K562 (cell line): Measurements from ENCODE around the gene NF1.
A peak's percentile ranks its signal among the peaks of the same experiment; 100 is the strongest.

Experiments used
- CBX5 ChIP-seq: IDR thresholded peaks from 2 replicates; pipeline ENCODE4 v1.6.1; 2014; ENCODE audit warnings: low read depth, borderline replicate concordance
- CTCF ChIP-seq, 3 experiments: IDR thresholded peaks in 2 of 3; conservative IDR thresholded peaks in 1 of 3; 2 replicates each; pipeline ENCODE4 v1.5.1; 2011 to 2012; ENCODE audit warnings: low read length in 3 of 3, mild to moderate bottlenecking in 3 of 3, control low read depth in 2 of 3, improper control_type of control experiment in 1 of 3, inconsistent platforms in 1 of 3, low read depth in 1 of 3, mixed read lengths in 1 of 3, moderate library complexity in 1 of 3; ENCODE audit not compliant: insufficient read depth in 2 of 3
- E2F6 ChIP-seq, 2 experiments: IDR thresholded peaks; 2 replicates each; pipeline ENCODE4 v1.6.1; 2011; ENCODE audit warnings: borderline replicate concordance in 1 of 2, control low read depth in 1 of 2, low read depth in 1 of 2, low read length in 1 of 2, mild to moderate bottlenecking in 1 of 2, mixed read lengths in 1 of 2, moderate library complexity in 1 of 2; ENCODE audit not compliant: insufficient read depth in 1 of 2, insufficient read length in 1 of 2, poor library complexity in 1 of 2, severe bottlenecking in 1 of 2; ENCODE audit errors: extremely low read depth in 1 of 2
- EP400 ChIP-seq: fragments of 450-650 bp; IDR thresholded peaks from 2 replicates; pipeline ENCODE4 v1.6.1; 2017; ENCODE audit warnings: antibody characterized with exemption, mild to moderate bottlenecking, moderate library complexity
- ETV5 ChIP-seq: sonication (generic); formaldehyde crosslinking; IDR thresholded peaks from 2 replicates; pipeline ENCODE4 v1.4.0; 2020; ENCODE audit warnings: low read depth, mild to moderate bottlenecking, missing genetic modification reagents
- HOMEZ ChIP-seq: fragments of 250-450 bp; sonication (Bioruptor Pico); IDR thresholded peaks from 2 replicates; pipeline ENCODE4 v1.4.0; 2020; ENCODE audit warnings: mild to moderate bottlenecking, moderate library complexity
- IRF2 ChIP-seq: sonication (generic); formaldehyde crosslinking; IDR thresholded peaks from 2 replicates; pipeline ENCODE4 v1.8.1; 2022; ENCODE audit warnings: mild to moderate bottlenecking, missing genetic modification reagents
- KDM5B ChIP-seq: fragments of 200-600 bp; sonication (generic); IDR thresholded peaks from 2 replicates; pipeline ENCODE4 v1.6.1; 2012; ENCODE audit warnings: low read depth, mild to moderate bottlenecking, moderate library complexity, low read length, control low read depth, inconsistent platforms; ENCODE audit not compliant: insufficient replicate concordance
- MED1 ChIP-seq: sonication (generic); formaldehyde crosslinking; IDR thresholded peaks from 2 replicates; pipeline ENCODE4 v1.8.1; 2023; ENCODE audit warnings: missing genetic modification reagents, borderline replicate concordance
- POLR2A ChIP-seq: fragments of 450-650 bp; conservative IDR thresholded peaks from 2 replicates; pipeline ENCODE4 v1.6.1; 2016
- SRSF3 ChIP-seq: fragments of 200-400 bp; formaldehyde crosslinking; IDR thresholded peaks from 2 replicates; pipeline ENCODE4 v1.6.1; 2016; ENCODE audit warnings: mild to moderate bottlenecking, low read length, moderate library complexity; ENCODE audit not compliant: insufficient read depth
- ZNF384 ChIP-seq: IDR thresholded peaks from 2 replicates; pipeline ENCODE4 v1.6.1; 2012; ENCODE audit warnings: low read depth, low read length, improper control_type of control experiment
- ZNF75A ChIP-seq: fragments of 450-650 bp; formaldehyde crosslinking; IDR thresholded peaks from 2 replicates; pipeline ENCODE4 v1.4.0; 2020; ENCODE audit warnings: mild to moderate bottlenecking
- TF ChIP-seq, protein P1 (sequence below), 2 experiments: fragments of 450-650 bp; formaldehyde crosslinking in 1 of 2; IDR thresholded peaks; 2 replicates each; pipeline versions ENCODE4 v1.4.0 to v1.6.1; 2014 to 2020; ENCODE audit warnings: mild to moderate bottlenecking in 2 of 2, borderline replicate concordance in 1 of 2, low read depth in 1 of 2

DNA sequence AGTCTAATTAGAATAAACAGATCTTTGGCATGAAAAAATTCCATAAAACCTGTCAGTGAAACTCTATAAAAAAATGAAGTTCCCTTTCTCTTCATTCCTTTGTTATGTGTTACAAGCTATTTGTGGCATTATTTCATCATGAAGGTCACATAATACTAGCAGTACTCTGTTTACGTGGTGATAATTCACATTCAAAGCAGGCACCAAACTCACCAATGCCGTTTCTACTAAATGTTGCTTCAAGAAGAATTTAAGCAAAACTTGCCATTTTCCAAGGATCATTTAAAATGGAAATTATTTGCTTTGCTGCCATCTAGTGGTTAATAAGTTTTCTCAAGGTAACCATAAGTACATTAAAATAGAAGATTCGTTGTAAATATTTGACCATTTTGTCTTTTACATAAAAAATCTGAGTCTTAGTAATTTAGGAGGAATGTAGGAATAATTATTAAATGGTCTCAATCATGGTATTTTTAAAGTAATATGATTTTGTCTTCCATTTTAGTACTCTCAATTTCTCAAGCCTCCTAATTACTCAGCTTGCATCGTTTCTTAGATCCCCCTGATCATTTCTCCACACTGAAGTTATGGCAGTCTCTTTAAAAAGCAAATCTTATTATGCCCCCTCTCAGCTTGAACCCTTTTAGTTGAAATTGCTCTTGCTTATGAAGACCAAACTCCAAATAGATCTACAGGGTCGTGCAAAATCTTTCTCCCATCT lies 121.4 kb downstream of the NF1 start:
- TF ChIP-seq MED1 = no peak
- no peak for TF ChIP-seq CBX5
- TF ChIP-seq EP400 = no peak
- no peak for TF ChIP-seq ZNF75A (CRISPR knock-in tag)
- TF ChIP-seq, protein P1, sequence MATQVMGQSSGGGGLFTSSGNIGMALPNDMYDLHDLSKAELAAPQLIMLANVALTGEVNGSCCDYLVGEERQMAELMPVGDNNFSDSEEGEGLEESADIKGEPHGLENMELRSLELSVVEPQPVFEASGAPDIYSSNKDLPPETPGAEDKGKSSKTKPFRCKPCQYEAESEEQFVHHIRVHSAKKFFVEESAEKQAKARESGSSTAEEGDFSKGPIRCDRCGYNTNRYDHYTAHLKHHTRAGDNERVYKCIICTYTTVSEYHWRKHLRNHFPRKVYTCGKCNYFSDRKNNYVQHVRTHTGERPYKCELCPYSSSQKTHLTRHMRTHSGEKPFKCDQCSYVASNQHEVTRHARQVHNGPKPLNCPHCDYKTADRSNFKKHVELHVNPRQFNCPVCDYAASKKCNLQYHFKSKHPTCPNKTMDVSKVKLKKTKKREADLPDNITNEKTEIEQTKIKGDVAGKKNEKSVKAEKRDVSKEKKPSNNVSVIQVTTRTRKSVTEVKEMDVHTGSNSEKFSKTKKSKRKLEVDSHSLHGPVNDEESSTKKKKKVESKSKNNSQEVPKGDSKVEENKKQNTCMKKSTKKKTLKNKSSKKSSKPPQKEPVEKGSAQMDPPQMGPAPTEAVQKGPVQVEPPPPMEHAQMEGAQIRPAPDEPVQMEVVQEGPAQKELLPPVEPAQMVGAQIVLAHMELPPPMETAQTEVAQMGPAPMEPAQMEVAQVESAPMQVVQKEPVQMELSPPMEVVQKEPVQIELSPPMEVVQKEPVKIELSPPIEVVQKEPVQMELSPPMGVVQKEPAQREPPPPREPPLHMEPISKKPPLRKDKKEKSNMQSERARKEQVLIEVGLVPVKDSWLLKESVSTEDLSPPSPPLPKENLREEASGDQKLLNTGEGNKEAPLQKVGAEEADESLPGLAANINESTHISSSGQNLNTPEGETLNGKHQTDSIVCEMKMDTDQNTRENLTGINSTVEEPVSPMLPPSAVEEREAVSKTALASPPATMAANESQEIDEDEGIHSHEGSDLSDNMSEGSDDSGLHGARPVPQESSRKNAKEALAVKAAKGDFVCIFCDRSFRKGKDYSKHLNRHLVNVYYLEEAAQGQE (IDR thresholded peaks at IDR 0.05; ENCODE audit: borderline replicate concordance) = peak; percentile 61; the same call in 1 of the 2 replicates
- TF ChIP-seq, protein P1 (CRISPR knock-in tag; IDR thresholded peaks at IDR 0.05; ENCODE audit: low read depth) = no peak
- TF ChIP-seq HOMEZ (CRISPR knock-in tag) = no peak
- TF ChIP-seq CTCF (IDR thresholded peaks at IDR 0.05 in 2 of 3, conservative IDR thresholded peaks at IDR 0.05 in 1 of 3; ENCODE audit: insufficient read depth in 2 of 3, low read depth in 1 of 3, low read length in 3 of 3) = peak; percentile 15 to 67 (median 42); a peak in 4 of 6 replicates
- no peak for TF ChIP-seq POLR2A
- TF ChIP-seq IRF2 (CRISPR knock-in tag) = no peak
- no peak for TF ChIP-seq SRSF3
- TF ChIP-seq ETV5 = no peak
- TF ChIP-seq E2F6 (IDR thresholded peaks at IDR 0.05; ENCODE audit: borderline replicate concordance in 1 of 2, extremely low read depth in 1 of 2, insufficient read depth in 1 of 2, insufficient read length in 1 of 2, low read depth in 1 of 2, low read length in 1 of 2, poor library complexity in 1 of 2, severe bottlenecking in 1 of 2) = no peak
- no peak for TF ChIP-seq ZNF384
- TF ChIP-seq KDM5B = no peak
